ENCODE data around the gene ARHGAP6. TPM values are rescaled to one million over a fixed set of nuclear protein-coding genes. Genes with fewer than 3 reads are reported as not detected.

The ARHGAP6 gene
- polyA plus RNA-seq, 3 donors: 0.31 to 1.1 (median 0.40) TPM

- H3K79me2 ChIP-seq (ENCODE audit: insufficient read depth, low read length): no peaks in the 10 kb centered on the region
- H3K4me2 ChIP-seq (replicated peaks; ENCODE audit: extremely low read depth, low read length, poor library complexity, severe bottlenecking): no peak overlapping the region
- H2AFZ ChIP-seq (ENCODE audit: insufficient read depth, low read depth, low read length, poor library complexity, severe bottlenecking): no peak overlapping the region
- WGBS (ENCODE audit: insufficient coverage): 100% methylated on average over 2 of the region's 2 CpGs
- no peak for DNase-seq
- H3K9ac ChIP-seq (ENCODE audit: insufficient read depth, low read length, poor library complexity, severe bottlenecking): no peak overlapping the region
- H3K4me3 ChIP-seq (replicated peaks in 1 of 3; ENCODE audit: low read depth in 2 of 3, low read length in 3 of 3): no peak overlapping the region
- no peak overlapping the region for H3K4me3 Mint-ChIP-seq
- no peaks in the 10 kb centered on the region for H3K4me1 ChIP-seq (ENCODE audit: control insufficient read depth in 1 of 2, insufficient read depth in 2 of 2, low read length in 2 of 2)
- peaks cover 0 to 4% (median 0%) of the 10 kb centered on the region in 3 donors for H3K27me3 Mint-ChIP-seq (ENCODE audit: low read depth in 3 of 3)
- peaks cover 0 to 12% (median 0%) of the 10 kb centered on the region in 7 donors for H3K9me3 Mint-ChIP-seq
- H3K27ac Mint-ChIP-seq: peak overlapping the region in 1 of 7 donors; percentile 70
- H3K36me3 Mint-ChIP-seq: no peaks in the 10 kb centered on the region
- H3K4me1 Mint-ChIP-seq: no peaks in the 10 kb centered on the region
- H3K27ac ChIP-seq (ENCODE audit: low read depth in 1 of 2, low read length in 2 of 2): no peak overlapping the region
- intact Hi-C loops (cut with micrococcal nuclease): no loop called here
- no peaks in the 10 kb centered on the region for H3K27me3 ChIP-seq (ENCODE audit: control insufficient read depth in 2 of 2, insufficient read depth in 2 of 2, low read length in 2 of 2)
- no peaks in the 10 kb centered on the region for H4K20me1 ChIP-seq (ENCODE audit: insufficient read depth, low read length)
- H3K36me3 ChIP-seq (replicated peaks in 1 of 2; ENCODE audit: control insufficient read depth in 1 of 2, insufficient read depth in 2 of 2, low read length in 2 of 2): no peaks in the 10 kb centered on the region
- H3K9me3 ChIP-seq (replicated peaks in 1 of 2; ENCODE audit: control insufficient read depth in 1 of 2, insufficient read depth in 1 of 2, low read length in 2 of 2): no peaks in the 10 kb centered on the region
- no peak for TF ChIP-seq CTCF (IDR thresholded peaks at IDR 0.05)
Observed at GRCh38 chrX:11449613-11450012, 216.1 kb downstream of the ARHGAP6 start.

- H3K4me3 Mint-ChIP-seq: no peak overlapping the region
- Histone ChIP-seq H4K20me1 (ENCODE audit: insufficient read depth, low read length) (no peaks in the 10 kb centered on the region), H2AFZ (ENCODE audit: insufficient read depth, low read depth, low read length, poor library complexity, severe bottlenecking) (no peak overlapping the region), H3K79me2 (ENCODE audit: insufficient read depth, low read length) (no peaks in the 10 kb centered on the region), H3K27me3 (ENCODE audit: control insufficient read depth in 2 of 2, insufficient read depth in 2 of 2, low read length in 2 of 2) (no peaks in the 10 kb centered on the region), H3K27ac (ENCODE audit: low read depth in 1 of 2, low read length in 2 of 2) (no peak overlapping the region), H3K4me3 (replicated peaks in 1 of 3; ENCODE audit: low read depth in 2 of 3, low read length in 3 of 3) (no peak overlapping the region), H3K9ac (ENCODE audit: insufficient read depth, low read length, poor library complexity, severe bottlenecking) (no peak overlapping the region), H3K36me3 (replicated peaks in 1 of 2; ENCODE audit: control insufficient read depth in 1 of 2, insufficient read depth in 2 of 2, low read length in 2 of 2) (no peaks in the 10 kb centered on the region), H3K4me2 (replicated peaks; ENCODE audit: extremely low read depth, low read length, poor library complexity, severe bottlenecking) (no peak overlapping the region), H3K9me3 (replicated peaks in 1 of 2; ENCODE audit: control insufficient read depth in 1 of 2, insufficient read depth in 1 of 2, low read length in 2 of 2) (no peaks in the 10 kb centered on the region), H3K4me1 (ENCODE audit: control insufficient read depth in 1 of 2, insufficient read depth in 2 of 2, low read length in 2 of 2) (no peaks in the 10 kb centered on the region)
- intact Hi-C loops (cut with micrococcal nuclease): no loop called here
- peaks cover 0 to 5% (median 0%) of the 10 kb centered on the region in 3 donors for H3K27me3 Mint-ChIP-seq (ENCODE audit: low read depth in 3 of 3)
- TF ChIP-seq CTCF (IDR thresholded peaks at IDR 0.05): no peak
- no peak for DNase-seq
- no CpG with 5 or more reads among the region's 1 CpG for WGBS (ENCODE audit: insufficient coverage)
- peaks cover 0 to 8% (median 0%) of the 10 kb centered on the region in 7 donors for H3K9me3 Mint-ChIP-seq
- H3K27ac Mint-ChIP-seq: no peak overlapping the region
- H3K36me3 Mint-ChIP-seq: no peaks in the 10 kb centered on the region
- H3K4me1 Mint-ChIP-seq: no peaks in the 10 kb centered on the region
Observed at GRCh38 chrX:11447418-11447817, 218.3 kb downstream of the ARHGAP6 start.
